ENCODE measurements around the gene FAM222A. TPM values are rescaled to one million over a fixed set of nuclear protein-coding genes. Genes with fewer than 3 reads are reported as not detected.
A peak's percentile ranks its signal among the peaks of the same experiment; 100 is the strongest.

FAM222A gene
- total and polyA plus RNA-seq, 2 of the 8 experiments (the other 6 are each of a cell fraction or from before 2014, with no cell fraction given), result 0.94 to 1.1 TPM

- Histone ChIP-seq H3K23ac (ENCODE audit: insufficient read length) (no peak overlapping the region), H4K20me1 (replicated peaks in 1 of 2; ENCODE audit: control insufficient read depth in 1 of 2, insufficient read depth in 2 of 2, low read length in 2 of 2) (no peaks in the 10 kb centered on the region), H2BK120ac (replicated peaks; ENCODE audit: low read depth, low read length) (no peak overlapping the region), H4K8ac (ENCODE audit: extremely low read depth, insufficient read depth, low read length) (no peak overlapping the region; the same call in 1 of the 2 replicates), H3K4me1 (replicated peaks in 1 of 4; ENCODE audit: control insufficient read depth in 3 of 4, insufficient read depth in 4 of 4, low read length in 3 of 4) (peaks cover 0 to 10% (median 3%) of the 10 kb centered on the region in 4 experiments; a peak in 2 of 7 replicates), H3K79me2 (ENCODE audit: control insufficient read depth in 1 of 2, insufficient read depth in 2 of 2, low read length in 2 of 2) (no peaks in the 10 kb centered on the region), H3K18ac (ENCODE audit: extremely low read depth, low read length) (no peak overlapping the region), H3K4me2 (ENCODE audit: insufficient read depth in 1 of 2, low read depth in 2 of 2, low read length in 2 of 2) (no peak overlapping the region), H3K9ac (replicated peaks in 1 of 4; ENCODE audit: extremely low read depth in 1 of 4, low read depth in 3 of 4, low read length in 3 of 4) (no peak overlapping the region), H2AK5ac (ENCODE audit: low read depth, low read length) (peak overlapping the region; percentile 32; the same call in 1 of the 2 replicates), H2BK20ac (ENCODE audit: low read length) (no peak overlapping the region; the same call in 1 of the 2 replicates), H2BK5ac (ENCODE audit: low read depth, low read length) (no peak overlapping the region), H3K9me3 (ENCODE audit: insufficient read depth in 2 of 2, low read depth in 1 of 2, low read length in 1 of 2) (no peaks in the 10 kb centered on the region), H2BK12ac (ENCODE audit: low read depth, low read length) (peak overlapping the region; percentile 55; the same call in 1 of the 2 replicates), H2BK15ac (ENCODE audit: low read length) (peak overlapping the region; percentile 95; the same call in 1 of the 2 replicates), H4K91ac (replicated peaks; ENCODE audit: insufficient read length, low read length) (peak overlapping the region; percentile 61), H3K14ac (ENCODE audit: insufficient read length) (no peak overlapping the region), H3K27me3 (replicated peaks in 1 of 4; ENCODE audit: control insufficient read depth in 3 of 4, extremely low read depth in 1 of 4, insufficient read depth in 3 of 4, low read length in 3 of 4) (no peaks in the 10 kb centered on the region), H2AFZ (ENCODE audit: low read length) (no peak overlapping the region), H3K36me3 (ENCODE audit: control insufficient read depth in 2 of 4, insufficient read depth in 4 of 4, low read length in 3 of 4) (no peaks in the 10 kb centered on the region), H4K5ac (ENCODE audit: insufficient read length, low read depth, low read length) (no peak overlapping the region), H3K4me3 (ENCODE audit: extremely low read depth in 1 of 4, insufficient read depth in 2 of 4, low read depth in 3 of 4, low read length in 4 of 4) (no peak overlapping the region), H3K4ac (replicated peaks; ENCODE audit: insufficient read length, low read depth, low read length) (peak overlapping the region; percentile 66), H3K79me1 (ENCODE audit: low read depth, low read length) (no peaks in the 10 kb centered on the region), H3K56ac (replicated peaks; ENCODE audit: insufficient read length, low read depth, low read length) (no peak overlapping the region), H3K23me2 (ENCODE audit: low read depth, low read length) (no peaks in the 10 kb centered on the region), H3K27ac (ENCODE audit: low read depth, low read length) (no peak overlapping the region)
- FAIRE-seq (no peak), DNase-seq (ENCODE audit: low read depth in 1 of 2, low spot score in 2 of 2) (no peak)
- ChIA-PET POLR2A (ENCODE audit: partially characterized antibody) (interaction anchor here (0.7 to 1.4 kb wide), 3 partner anchors 9 to 48 kb away, joined by 3 read pairs; no protein-coding TSS in a partner anchor), CTCF (ENCODE audit: partially characterized antibody) (interaction anchor here (0.9 to 11.2 kb wide), 29 partner anchors 8 to 343 kb away, joined by 3 to 163 read pairs (median 4); partner anchors contain the start of genes FAM222A, MMAB and MVK)
- WGBS, 2 experiments (ENCODE audit: extremely low coverage in 1 of 2, insufficient coverage in 1 of 2, insufficient read length in 1 of 2, insufficient replicate concordance in 2 of 2, low coverage in 1 of 2, low lambda C conversion rate in 2 of 2, missing lambda C conversion rate in 1 of 2), result 71% methylated on average over 21 of the region's 21 CpGs; no CpG with 5 or more reads in 1 of the 2 experiments
- TF ChIP-seq SUZ12 (IDR thresholded peaks at IDR 0.05; ENCODE audit: low read length) (no peak), TEAD4 (IDR thresholded peaks at IDR 0.05; ENCODE audit: low read depth, low read length) (no peak), CHD2 (IDR thresholded peaks at IDR 0.05; ENCODE audit: low read length) (no peak), JUN (IDR thresholded peaks at IDR 0.05; ENCODE audit: low read depth, low read length) (no peak), ATF3 (IDR thresholded peaks at IDR 0.05; ENCODE audit: insufficient read depth, low read depth, low read length) (no peak)
These were observed 59.9 kb downstream of the FAM222A start for GRCh38 chr12:109773384-109774011.
